Stimulated activated CD8-positive, alpha-beta memory T cell treated with anti-CD3 and anti-CD28 coated beads, Interleukin-12 subunit alpha, Interleukin-12 subunit beta, amount 100 ng/mL, for 24 hours (primary cell): ENCODE measurements around the gene ACE.

Experiments
- DNase-seq: peaks from one replicate; pipeline ENCODE4 v3.0.0-alpha.2; 2020; ENCODE audit errors: extremely low read depth

Gene ACE

DNA sequence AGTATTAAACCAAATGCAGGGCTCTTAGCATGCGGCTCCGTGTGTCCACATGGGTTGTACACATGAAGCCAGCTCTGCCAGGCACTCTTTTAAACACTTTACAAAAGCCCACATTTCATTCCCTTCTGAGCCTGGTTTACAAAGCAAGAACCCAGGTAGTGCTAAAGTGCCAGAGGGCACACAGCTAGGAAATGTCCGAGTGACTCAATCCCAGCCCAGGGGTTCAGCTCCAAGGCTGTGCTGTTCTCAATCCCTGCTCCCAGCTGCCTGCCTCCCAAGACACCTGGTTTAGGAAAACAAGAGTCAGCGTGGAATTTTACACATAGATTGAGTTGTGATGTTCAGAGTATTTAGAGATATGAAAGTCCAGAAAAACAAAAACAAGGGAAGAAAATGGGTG is 60.1 kb downstream of the ACE start:
- DNase-seq, result no peak

DNA sequence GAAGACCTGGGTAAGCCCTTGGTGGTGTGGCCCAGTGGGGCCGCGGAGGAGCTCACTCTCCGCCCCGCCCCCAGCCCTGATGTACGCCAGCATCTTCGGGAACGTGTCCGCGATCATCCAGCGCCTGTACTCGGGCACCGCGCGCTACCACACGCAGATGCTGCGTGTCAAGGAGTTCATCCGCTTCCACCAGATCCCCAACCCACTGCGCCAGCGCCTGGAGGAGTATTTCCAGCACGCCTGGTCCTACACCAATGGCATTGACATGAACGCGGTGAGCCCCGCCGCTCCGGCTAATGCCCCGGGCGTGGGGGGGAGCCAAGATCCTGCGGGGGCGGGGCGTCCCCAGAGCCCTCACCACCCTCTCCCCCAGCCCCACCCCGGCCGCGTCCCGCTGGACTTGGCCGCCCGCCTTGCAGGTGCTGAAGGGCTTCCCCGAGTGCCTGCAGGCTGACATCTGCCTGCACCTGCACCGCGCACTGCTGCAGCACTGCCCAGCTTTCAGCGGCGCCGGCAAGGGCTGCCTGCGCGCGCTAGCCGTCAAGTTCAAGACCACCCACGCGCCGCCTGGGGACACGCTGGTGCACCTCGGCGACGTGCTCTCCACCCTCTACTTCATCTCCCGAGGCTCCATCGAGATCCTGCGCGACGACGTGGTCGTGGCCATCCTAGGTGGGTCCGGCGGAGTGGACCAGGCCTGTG is 61.3 kb downstream of the ACE start:
- DNase-seq, result no peak

DNA sequence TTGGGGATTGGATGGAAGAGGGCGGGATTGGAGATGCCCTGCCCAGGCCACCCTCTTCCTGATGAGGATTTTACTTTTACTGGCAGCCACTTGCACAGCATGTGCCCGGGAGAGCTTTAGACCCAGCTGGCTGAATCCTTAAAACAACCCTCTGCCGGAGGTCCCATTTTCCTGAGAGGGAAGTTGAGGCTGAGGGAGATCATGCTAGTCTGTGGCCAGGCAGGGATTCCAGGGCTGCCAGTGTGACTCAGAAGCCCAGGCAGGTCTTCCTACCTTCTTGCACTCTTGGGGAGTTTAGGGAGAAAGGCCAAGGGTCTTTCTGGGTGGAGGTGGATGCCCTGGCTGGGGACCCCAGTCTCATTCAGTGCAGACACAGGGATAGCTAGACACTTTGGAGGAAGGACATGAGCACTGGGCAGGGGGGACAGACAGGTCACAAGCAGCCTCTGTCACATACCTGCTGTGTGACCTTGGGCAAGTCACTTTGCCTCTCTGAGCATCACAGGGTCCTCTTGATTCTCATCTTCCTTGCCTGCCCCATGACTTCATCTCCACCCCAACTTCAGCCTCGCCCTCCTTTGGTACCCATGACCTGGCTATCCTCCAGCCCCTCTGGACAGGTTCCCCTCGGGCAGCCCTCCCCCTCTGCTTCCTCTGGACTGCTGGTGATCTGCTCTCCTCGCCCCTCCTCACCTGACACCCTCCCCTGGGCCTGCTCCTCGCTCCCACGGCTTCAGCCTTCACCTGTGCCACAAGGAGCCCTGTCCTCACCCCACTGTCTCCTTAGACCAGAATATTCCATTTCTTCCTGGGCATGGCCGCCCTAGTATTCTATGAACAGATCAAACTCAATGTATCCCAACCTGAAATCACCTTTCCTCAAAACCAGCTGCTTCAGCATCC is 62.1 kb downstream of the ACE start:
- no peak for DNase-seq

DNA sequence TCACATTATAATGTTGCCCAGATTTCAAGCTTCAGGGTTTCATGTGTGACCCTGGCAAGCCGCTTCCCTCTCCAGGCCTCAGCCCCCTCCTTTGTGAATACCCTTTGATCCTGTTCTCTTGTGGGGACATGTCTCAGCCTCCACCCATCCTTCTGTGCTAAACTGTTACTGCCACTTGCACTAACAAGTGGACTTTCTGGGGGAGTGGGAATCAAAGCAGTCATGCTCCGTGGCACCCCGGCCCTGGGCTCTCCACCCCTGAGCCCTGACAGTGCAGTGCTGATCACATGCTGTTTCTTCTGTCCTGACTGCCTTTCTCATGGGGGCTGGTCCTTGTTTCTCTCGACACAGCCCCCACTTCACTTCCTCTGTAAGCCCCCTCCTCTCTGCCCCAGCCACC is 63.7 kb downstream of the ACE start:
- no peak for DNase-seq

DNA sequence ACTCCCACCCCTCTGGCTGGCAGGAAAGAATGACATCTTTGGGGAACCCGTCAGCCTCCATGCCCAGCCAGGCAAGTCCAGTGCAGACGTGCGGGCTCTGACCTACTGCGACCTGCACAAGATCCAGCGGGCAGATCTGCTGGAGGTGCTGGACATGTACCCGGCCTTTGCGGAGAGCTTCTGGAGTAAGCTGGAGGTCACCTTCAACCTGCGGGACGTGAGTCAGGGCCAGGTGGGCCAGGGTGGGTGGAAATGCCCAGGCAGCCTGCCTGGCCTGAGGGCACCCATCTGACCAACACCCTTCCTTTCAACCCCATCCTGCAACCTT is 65.3 kb downstream of the ACE start:
- no peak for DNase-seq

DNA sequence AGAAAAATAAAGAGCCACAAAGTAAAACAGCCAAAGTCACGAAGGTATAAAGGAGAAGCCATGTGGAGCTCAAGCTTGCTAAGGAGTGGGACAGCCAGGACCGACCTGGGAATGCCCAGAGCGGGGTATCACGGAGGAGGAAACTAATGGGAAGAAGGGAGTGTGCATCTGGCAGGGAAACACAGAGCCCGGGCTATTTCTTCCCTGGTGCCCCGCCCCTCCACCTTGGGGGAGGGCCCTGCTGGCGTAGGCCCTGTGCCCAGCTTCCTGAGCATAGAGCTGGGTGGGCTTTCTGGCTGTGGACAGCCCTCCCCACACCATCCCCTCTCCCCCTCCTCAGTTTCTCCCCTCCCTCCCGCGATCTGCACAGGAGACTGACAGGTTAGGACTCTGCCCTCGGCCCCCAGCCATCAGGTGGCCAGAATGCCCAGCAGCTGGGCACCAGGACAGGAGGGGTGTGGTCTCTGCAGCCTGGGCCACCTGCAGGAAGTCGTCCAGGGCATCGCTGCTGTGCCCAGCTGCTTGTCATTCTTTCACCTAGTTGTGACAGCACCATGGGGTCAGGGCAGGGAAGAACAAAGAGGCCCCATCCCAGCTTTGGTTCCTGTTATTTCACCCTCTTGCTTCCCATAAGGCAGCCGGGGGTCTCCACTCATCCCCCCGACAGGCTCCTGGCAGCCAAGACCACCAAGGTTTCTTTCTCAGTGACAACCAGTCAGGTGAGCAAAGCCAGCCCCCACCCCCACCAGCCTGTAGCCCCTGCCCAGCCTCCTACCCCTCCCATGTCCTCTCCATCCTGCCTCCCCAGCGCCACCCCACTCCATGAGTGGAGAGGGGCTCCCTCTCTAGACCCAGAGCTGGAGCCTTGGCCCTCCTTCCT is 66.3 kb downstream of the ACE start:
- no peak for DNase-seq

DNA sequence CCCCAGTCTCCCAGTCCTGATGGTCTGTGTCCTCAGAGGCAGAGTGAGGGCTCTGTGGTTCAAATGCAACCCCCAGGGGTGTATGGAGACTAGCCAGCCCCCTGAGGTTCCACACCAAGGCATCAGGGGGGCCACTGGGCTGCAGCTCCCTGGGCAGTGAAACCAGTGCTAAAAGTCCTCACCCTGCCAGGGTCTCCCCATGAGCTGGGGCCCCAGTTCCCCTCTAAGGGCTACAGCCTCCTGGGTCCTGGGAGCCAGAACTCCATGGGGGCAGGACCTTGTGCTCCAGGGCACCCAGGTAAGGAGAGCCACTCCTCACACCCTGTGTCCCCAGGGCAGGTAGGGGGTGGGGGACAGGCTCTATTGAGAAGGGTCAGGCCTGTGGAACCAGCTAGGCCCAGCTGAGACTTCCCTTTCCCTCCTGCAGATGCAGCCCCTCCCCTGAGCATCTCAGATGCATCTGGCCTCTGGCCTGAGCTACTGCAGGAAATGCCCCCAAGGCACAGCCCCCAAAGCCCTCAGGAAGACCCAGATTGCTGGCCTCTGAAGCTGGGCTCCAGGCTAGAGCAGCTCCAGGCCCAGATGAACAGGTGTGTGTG is 67.1 kb downstream of the ACE start:
- DNase-seq, result no peak

DNA sequence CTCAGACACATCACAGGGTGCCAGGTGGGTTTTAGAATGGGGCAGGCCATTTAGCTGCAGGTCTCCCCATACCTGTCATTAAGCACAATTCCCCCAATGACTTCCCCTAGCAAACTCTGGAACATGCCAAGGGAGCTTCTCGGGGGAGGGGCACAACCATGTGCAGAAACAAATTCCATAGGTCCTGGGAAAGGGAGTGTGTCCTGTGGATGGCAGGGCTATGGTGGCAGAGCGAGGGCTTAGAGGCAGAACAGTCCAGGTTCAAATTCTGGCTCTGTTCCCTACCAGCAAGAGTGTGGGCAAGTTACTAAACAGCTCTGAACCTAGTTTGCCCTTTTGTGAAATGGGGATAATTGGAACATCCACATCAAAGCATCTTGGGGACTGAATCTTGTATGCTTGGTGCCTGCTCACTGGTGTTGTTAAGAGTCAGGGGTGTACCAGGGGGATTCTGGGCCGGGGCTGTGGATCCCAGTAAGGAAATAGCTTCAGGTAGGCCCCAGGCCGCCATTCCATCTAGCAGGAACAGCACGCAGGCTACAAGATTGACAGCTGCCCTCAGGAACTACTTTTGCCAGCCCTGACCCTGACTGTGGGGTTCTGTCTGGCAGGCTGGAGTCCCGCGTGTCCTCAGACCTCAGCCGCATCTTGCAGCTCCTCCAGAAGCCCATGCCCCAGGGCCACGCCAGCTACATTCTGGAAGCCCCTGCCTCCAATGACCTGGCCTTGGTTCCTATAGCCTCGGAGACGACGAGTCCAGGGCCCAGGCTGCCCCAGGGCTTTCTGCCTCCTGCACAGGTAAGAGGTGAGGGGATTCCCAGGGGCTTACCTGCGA is 67.8 kb downstream of the ACE start:
- no peak for DNase-seq

DNA sequence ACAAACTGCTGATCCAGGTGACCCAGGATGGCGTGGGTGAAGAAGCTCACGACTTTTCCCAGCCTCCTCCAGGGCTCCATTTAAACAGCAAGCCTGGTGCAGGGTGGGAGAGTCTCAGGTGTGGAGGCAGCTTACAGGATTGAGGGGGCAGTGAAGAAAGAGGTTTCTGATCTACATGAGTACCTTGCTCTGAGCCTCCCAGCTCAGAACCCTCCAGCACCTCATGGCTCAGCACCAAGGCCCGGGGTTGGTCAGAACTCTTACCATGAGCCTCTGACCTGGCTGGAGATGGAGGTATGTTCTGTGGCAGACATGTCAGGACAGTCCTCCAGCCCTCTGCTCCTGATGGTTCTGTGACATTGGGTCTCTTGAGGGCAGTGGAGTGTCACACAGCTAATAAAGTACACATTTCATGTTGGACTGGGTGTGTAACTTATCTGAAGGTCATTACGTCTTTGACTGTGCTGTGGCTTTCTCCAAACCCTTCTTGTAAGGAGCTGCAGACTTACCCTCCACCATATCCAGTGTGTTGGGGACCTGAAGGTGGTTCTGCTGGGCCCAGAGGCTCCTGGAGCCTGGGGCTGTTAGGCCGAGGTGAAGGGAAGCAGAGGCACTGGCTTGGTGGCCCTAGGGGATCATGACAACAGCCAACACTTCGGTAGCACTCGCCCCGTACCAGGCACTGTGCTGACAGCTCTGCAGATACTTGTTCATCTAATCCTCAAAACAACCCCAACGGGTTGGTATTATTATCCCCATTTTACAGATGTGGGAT is 69.6 kb downstream of the ACE start:
- no peak for DNase-seq

DNA sequence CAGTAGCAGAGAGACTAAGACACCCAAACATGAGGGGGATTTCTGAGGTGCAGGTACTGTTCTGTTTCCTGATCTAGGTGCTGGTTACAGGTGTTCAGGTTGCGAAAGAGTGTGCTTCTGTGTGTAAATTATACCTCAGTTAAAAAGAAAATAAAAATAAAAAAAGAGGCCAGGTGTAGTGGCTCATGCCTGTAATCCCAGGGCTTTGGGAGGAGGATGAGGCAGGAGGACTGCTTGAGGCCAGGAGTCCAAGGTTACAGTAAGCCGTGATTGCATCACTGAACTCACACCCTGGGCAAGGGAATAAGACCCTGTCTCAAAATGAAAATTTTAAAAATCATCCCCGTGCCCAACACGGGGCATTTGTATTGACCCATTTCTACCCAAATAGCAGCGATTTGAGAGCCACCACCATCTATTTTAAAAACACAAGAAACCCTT is 70.2 kb downstream of the ACE start:
- no peak for DNase-seq
